MG63 (cell line): Measurements from ENCODE around the gene RRAS2. TPM values are rescaled to one million over a fixed set of nuclear protein-coding genes. Genes with fewer than 3 reads are reported as not detected.
"Not testable (repeated sequence)": the region's sequence is repeated elsewhere in the genome, so short reads cannot be mapped to it uniquely, and the experiment has no call there.

Source experiments
- DNase-seq: peaks from one replicate; pipeline ENCODE4 v3.0.0-alpha.2; 2020
- H3K27me3 ChIP-seq: fragments of 250-450 bp; sonication (Bioruptor Pico); 2 replicates; pipeline ENCODE4 v1.5.1; 2020; ENCODE audit warnings: mild to moderate bottlenecking, moderate library complexity
- H3K36me3 ChIP-seq: fragments of 250-450 bp; sonication (Bioruptor Pico); 2 replicates; pipeline ENCODE4 v1.5.1; 2020; ENCODE audit warnings: mild to moderate bottlenecking, moderate library complexity
- H3K4me3 ChIP-seq: fragments of 250-450 bp; sonication (Bioruptor Pico); 2 replicates; pipeline ENCODE4 v1.5.1; 2020; ENCODE audit warnings: mild to moderate bottlenecking, moderate library complexity
- H3K9me3 ChIP-seq: fragments of 250-450 bp; sonication (Bioruptor Pico); 2 replicates; pipeline ENCODE4 v1.5.1; 2020; ENCODE audit warnings: mild to moderate bottlenecking, moderate library complexity
- total RNA-seq: library from RNA; depleted of rRNA; stranded (reverse); fragments of >200 nt; shearing (Covaris generic); gene quantifications from 2 replicates; pipeline ENCODE4 v1.2.3, GENCODE V29; 2014; ENCODE audit warnings: low replicate concordance

Gene RRAS2
- total RNA-seq, 1 experiment from 2014 or later = 169 TPM

GRCh38 chr11:14259878-14260277 lies 99.1 kb downstream of the RRAS2 start:
- DNase-seq = no peak
- no peaks in the 10 kb centered on the region for H3K27me3 ChIP-seq
- peaks cover 5% of the 10 kb centered on the region for H3K36me3 ChIP-seq
- no peaks in the 10 kb centered on the region for H3K9me3 ChIP-seq
- H3K4me3 ChIP-seq = no peak overlapping the region

- Histone ChIP-seq H3K9me3 (no peaks in the 10 kb centered on the region), H3K36me3 (no peaks in the 10 kb centered on the region; the same call in 1 of the 2 replicates), H3K27me3 (no peaks in the 10 kb centered on the region)
Measured at GRCh38 chr11:14259186-14259784, 99.7 kb downstream of the RRAS2 start.

GRCh38 chr11:14258221-14258935 lies 100.6 kb downstream of the RRAS2 start:
- H3K27me3 ChIP-seq = no peaks in the 10 kb centered on the region
- H3K36me3 ChIP-seq = no peaks in the 10 kb centered on the region; the same call in 1 of the 2 replicates
- no peak overlapping the region for H3K4me3 ChIP-seq
- DNase-seq = no peak
- H3K9me3 ChIP-seq = no peaks in the 10 kb centered on the region

More at GRCh38 chr11:14259186-14259784, 99.7 kb downstream of the RRAS2 start:
- no peak overlapping the region for H3K4me3 ChIP-seq
- no peak for DNase-seq

- Histone ChIP-seq H3K36me3 (no peaks in the 10 kb centered on the region), H3K9me3 (no peaks in the 10 kb centered on the region), H3K4me3 (no peak overlapping the region), H3K27me3 (no peaks in the 10 kb centered on the region)
- DNase-seq = no peak
Measured at GRCh38 chr11:14255238-14255534, 103.8 kb downstream of the RRAS2 start.

GRCh38 chr11:14254533-14255237 lies 104.3 kb downstream of the RRAS2 start:
- Histone ChIP-seq H3K27me3 (no peaks in the 10 kb centered on the region), H3K4me3 (no peak overlapping the region), H3K36me3 (no peaks in the 10 kb centered on the region), H3K9me3 (no peaks in the 10 kb centered on the region)
- no peak for DNase-seq

- Histone ChIP-seq H3K27me3 (no peaks in the 10 kb centered on the region), H3K36me3 (no peaks in the 10 kb centered on the region), H3K9me3 (no peaks in the 10 kb centered on the region), H3K4me3 (no peak overlapping the region)
- no peak for DNase-seq
Measured at GRCh38 chr11:14253840-14254239, 105.1 kb downstream of the RRAS2 start.

GRCh38 chr11:14253421-14253820 lies 105.6 kb downstream of the RRAS2 start:
- DNase-seq = no peak
- no peaks in the 10 kb centered on the region for H3K9me3 ChIP-seq
- H3K4me3 ChIP-seq = no peak overlapping the region
- no peaks in the 10 kb centered on the region for H3K27me3 ChIP-seq
- no peaks in the 10 kb centered on the region for H3K36me3 ChIP-seq

GRCh38 chr11:14252501-14252900 lies 106.5 kb downstream of the RRAS2 start:
- H3K36me3 ChIP-seq, H3K27me3 ChIP-seq, H3K9me3 ChIP-seq: not testable (repeated sequence)

GRCh38 chr11:14251754-14252153 lies 107.2 kb downstream of the RRAS2 start:
- DNase-seq = no peak
- Histone ChIP-seq H3K4me3 (no peak overlapping the region), H3K36me3 (no peaks in the 10 kb centered on the region), H3K27me3 (no peaks in the 10 kb centered on the region), H3K9me3 (no peaks in the 10 kb centered on the region)

More at GRCh38 chr11:14252501-14252900, 106.5 kb downstream of the RRAS2 start:
- not testable (repeated sequence) for DNase-seq, H3K4me3 ChIP-seq

GRCh38 chr11:14249121-14249963 lies 109.6 kb downstream of the RRAS2 start:
- Histone ChIP-seq H3K4me3 (no peak overlapping the region), H3K9me3 (no peaks in the 10 kb centered on the region), H3K36me3 (no peaks in the 10 kb centered on the region), H3K27me3 (no peaks in the 10 kb centered on the region)
- DNase-seq = no peak

- DNase-seq = no peak
- no peaks in the 10 kb centered on the region for H3K27me3 ChIP-seq
- H3K4me3 ChIP-seq = no peak overlapping the region
- no peaks in the 10 kb centered on the region for H3K9me3 ChIP-seq
- H3K36me3 ChIP-seq = no peaks in the 10 kb centered on the region
Measured at GRCh38 chr11:14248580-14248981, 110.4 kb downstream of the RRAS2 start.

- DNase-seq = no peak
- H3K4me3 ChIP-seq = no peak overlapping the region
- no peaks in the 10 kb centered on the region for H3K27me3 ChIP-seq
- H3K36me3 ChIP-seq = no peaks in the 10 kb centered on the region
- no peaks in the 10 kb centered on the region for H3K9me3 ChIP-seq
Measured at GRCh38 chr11:14245444-14245843, 113.5 kb downstream of the RRAS2 start.

GRCh38 chr11:14244926-14245325 lies 114.1 kb downstream of the RRAS2 start:
- H3K27me3 ChIP-seq = no peaks in the 10 kb centered on the region
- H3K36me3 ChIP-seq = no peaks in the 10 kb centered on the region
- H3K4me3 ChIP-seq = no peak overlapping the region
- no peaks in the 10 kb centered on the region for H3K9me3 ChIP-seq
- no peak for DNase-seq

- no peak for DNase-seq
- no peaks in the 10 kb centered on the region for H3K9me3 ChIP-seq
- no peak overlapping the region for H3K4me3 ChIP-seq
- no peaks in the 10 kb centered on the region for H3K27me3 ChIP-seq
- no peaks in the 10 kb centered on the region for H3K36me3 ChIP-seq
Measured at GRCh38 chr11:14242733-14243132, 116.2 kb downstream of the RRAS2 start.

GRCh38 chr11:14242187-14242586 lies 116.8 kb downstream of the RRAS2 start:
- Histone ChIP-seq H3K36me3 (no peaks in the 10 kb centered on the region), H3K9me3 (no peaks in the 10 kb centered on the region), H3K4me3 (no peak overlapping the region), H3K27me3 (no peaks in the 10 kb centered on the region)
- no peak for DNase-seq

GRCh38 chr11:14240951-14241350 lies 118.0 kb downstream of the RRAS2 start:
- no peaks in the 10 kb centered on the region for H3K36me3 ChIP-seq
- no peaks in the 10 kb centered on the region for H3K27me3 ChIP-seq
- H3K4me3 ChIP-seq = no peak overlapping the region
- H3K9me3 ChIP-seq = no peaks in the 10 kb centered on the region
- DNase-seq = no peak

- H3K9me3 ChIP-seq = no peaks in the 10 kb centered on the region
- H3K27me3 ChIP-seq = no peaks in the 10 kb centered on the region
- H3K36me3 ChIP-seq = no peaks in the 10 kb centered on the region
- no peak overlapping the region for H3K4me3 ChIP-seq
- no peak for DNase-seq
Measured at GRCh38 chr11:14240221-14240620, 118.8 kb downstream of the RRAS2 start.
